HG03139 (cell line): ENCODE measurements around the gene RAD51D.
"Not testable (repeated sequence)": the region's sequence is repeated elsewhere in the genome, so short reads cannot be mapped to it uniquely, and the experiment has no call there.

Source experiments
- ATAC-seq: cut with Tn5 transposase; IDR thresholded peaks from one replicate; pipeline ENCODE4 v1.9.1; 2021; ENCODE audit not compliant: unreplicated experiment

RAD51D gene

GRCh38 chr17:35069311-35069710 lies 50.3 kb downstream of the RAD51D start:
- no peak for ATAC-seq

- ATAC-seq = no peak
Observed at GRCh38 chr17:35068249-35068648, 51.4 kb downstream of the RAD51D start.

DNA sequence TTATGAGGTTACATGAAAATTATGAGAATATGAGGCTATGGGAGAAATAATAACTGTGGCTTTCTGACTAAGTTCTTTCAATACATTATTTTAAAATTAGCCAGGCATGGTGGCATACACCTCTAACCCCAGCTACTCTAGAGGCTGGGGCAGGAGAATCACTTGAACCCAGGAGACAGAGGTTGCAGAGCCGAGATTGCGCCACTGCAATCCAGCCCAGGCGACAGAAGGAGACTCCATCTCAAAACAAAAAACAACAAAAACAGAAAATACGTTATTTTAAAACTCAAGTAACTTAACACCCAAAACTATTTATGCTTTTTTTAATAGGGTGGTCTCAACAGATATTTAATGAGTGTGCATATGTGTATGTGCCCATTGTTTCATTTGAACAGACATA lies 53.8 kb downstream of the RAD51D start:
- ATAC-seq = no peak

- no peak for ATAC-seq
Observed at GRCh38 chr17:35064516-35065215, 55.0 kb downstream of the RAD51D start.

GRCh38 chr17:35063514-35064223 lies 56.0 kb downstream of the RAD51D start, which contains the start of gene RFFL:
RFFL (minus strand) TSS chr17:35063707; CDS start chr17:35026553, 37,154 bp downstream.
- ATAC-seq = peak; percentile 87

DNA sequence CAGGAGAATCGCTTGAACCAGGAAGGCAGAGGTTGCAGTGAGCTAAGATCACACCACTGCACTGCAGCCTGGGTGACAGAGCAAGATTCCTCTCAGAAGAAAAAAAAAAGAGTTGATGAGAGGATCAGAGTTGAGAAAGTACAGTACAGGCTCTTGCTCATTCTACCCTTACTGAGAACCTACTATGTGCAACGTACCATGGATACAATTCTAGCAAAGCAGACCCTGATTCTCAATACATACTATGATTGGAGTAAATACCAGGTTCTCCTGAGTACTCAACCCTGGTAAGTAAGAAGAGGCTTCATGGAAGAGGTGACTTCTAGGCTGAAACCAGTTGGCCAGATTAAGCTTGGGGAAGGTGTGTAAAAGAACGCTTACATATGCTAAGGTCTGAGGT lies 57.4 kb downstream of the RAD51D start:
- no peak for ATAC-seq

- no peak for ATAC-seq
Observed at GRCh38 chr17:35057332-35057915, 62.2 kb downstream of the RAD51D start.

- ATAC-seq = no peak
Observed at GRCh38 chr17:35056013-35056412, 63.6 kb downstream of the RAD51D start.

- no peak for ATAC-seq
Observed at GRCh38 chr17:35053204-35053603, 66.5 kb downstream of the RAD51D start.

DNA sequence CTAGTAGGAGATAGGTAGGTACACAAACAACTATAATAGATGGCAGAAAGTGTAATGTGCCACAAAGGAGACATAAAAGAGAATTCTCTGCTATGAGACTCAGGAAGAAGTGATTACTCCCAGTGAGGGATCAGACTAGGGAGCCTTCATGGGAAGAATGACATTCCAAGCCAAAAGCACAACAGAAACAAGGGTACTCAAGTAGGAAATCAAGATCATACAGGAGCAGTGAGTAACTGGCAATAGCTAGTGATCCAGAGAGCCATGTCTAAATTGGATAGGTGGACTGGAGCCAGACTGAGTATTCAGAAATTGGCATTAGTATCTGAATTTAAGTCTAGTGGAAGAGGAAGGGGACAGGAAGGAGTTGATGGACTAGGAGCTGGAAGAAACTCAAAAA lies 66.9 kb downstream of the RAD51D start:
- no peak for ATAC-seq

GRCh38 chr17:35052241-35052610 lies 67.4 kb downstream of the RAD51D start:
- no peak for ATAC-seq

- no peak for ATAC-seq
Observed at GRCh38 chr17:35051579-35052240, 68.0 kb downstream of the RAD51D start.

GRCh38 chr17:35051183-35051578 lies 68.5 kb downstream of the RAD51D start:
- peak; percentile 64 for ATAC-seq

GRCh38 chr17:35050170-35050569 lies 69.5 kb downstream of the RAD51D start:
- ATAC-seq = no peak

DNA sequence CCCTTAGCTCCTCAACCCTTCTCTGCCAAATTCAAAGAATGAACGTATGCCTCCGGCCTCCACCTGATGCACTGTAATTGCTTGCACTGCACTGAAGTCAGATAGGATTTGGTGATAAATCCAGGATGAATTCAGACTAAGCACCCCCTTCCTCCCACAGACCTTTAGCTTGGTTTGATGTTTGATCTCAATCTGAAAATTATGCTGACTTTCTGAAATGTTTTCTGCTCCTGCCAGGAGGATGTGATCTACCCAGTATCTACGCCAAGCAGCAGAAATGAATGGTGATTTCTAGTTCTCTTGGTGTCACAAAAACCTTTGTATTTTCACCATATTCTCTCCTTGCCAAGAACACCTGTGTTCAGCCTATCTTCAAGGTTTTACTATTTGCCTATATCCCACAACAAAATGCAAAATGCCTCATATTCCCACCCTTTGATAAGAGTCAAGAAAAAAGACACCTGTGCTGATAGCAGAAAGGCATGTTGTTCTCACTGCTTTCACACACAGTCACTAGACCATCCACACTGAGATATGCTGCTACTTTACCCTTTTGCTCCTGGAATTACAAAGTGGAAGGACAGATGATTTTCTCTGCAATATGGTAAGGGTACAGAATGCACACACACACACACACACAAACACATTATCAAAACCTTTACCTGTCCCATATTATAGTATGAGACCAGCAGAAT lies 70.8 kb downstream of the RAD51D start:
- ATAC-seq = no peak

DNA sequence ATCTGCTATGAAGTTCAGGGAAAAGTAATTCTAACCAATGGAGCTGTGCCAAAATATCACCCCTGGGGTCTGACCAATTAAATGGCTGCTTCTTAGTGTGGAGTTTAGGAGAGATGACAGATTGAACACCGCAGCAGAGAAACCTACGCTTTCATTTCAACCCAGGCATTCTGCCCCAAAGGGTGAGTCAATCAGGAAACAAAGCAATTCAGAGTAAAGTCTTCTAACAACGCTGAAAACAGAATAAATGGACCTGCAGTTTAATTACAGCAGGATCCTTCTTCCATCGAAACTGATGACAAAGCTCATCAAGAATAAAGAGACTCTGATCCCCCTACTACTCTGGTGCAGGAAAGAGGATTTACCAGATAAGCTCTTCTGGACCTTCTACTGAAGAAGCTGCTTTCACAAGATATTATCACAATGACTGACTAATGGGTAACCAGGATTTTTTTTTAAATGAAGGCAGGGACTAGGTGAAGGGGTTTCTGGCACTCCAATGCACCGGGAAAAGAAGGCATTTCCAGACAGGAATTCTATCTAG lies 72.8 kb downstream of the RAD51D start:
- no peak for ATAC-seq

GRCh38 chr17:35046245-35046644 lies 73.4 kb downstream of the RAD51D start:
- ATAC-seq = no peak

- ATAC-seq = not testable (repeated sequence)
Observed at GRCh38 chr17:35045458-35045979, 74.1 kb downstream of the RAD51D start.

DNA sequence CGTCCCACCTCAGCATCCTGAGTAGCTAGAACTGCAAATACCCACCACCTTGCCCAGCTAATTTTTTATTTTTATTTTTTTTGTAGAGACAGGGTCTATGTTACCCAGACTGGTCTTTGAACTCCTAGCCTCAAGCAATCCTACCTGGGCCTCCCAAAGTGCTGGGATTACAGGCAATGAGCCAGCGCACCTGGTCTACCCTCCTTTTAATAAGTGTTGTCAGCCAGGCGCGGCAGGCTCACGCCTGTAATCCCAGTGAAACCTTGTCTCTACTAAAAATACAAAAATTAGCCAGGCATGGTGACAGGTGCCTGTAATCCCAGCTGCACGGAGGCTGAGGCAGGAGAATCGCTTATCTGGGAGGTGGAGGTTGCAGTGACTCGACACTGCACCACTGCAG lies 75.5 kb downstream of the RAD51D start:
- no peak for ATAC-seq
